H9 (cell line): ENCODE measurements around the gene CDH16. TPM values are rescaled to one million over a fixed set of nuclear protein-coding genes. Genes with fewer than 3 reads are reported as not detected.

Source experiments
- DNase-seq: peaks from one replicate; pipeline ENCODE4 v3.0.0-alpha.2; 2017
- H2AFZ ChIP-seq: one replicate; pipeline ENCODE4 v1.6.1; 2013; ENCODE audit warnings: mild to moderate bottlenecking, low read length, control low read depth, moderate library complexity
- H2AK5ac ChIP-seq: 2 replicates; pipeline ENCODE4 v1.6.1; 2013; ENCODE audit warnings: low read length, control low read depth, mixed read lengths; ENCODE audit not compliant: insufficient read length
- H2BK120ac ChIP-seq: one replicate; pipeline ENCODE4 v1.6.1; 2013; ENCODE audit warnings: low read depth, mild to moderate bottlenecking, low read length, control low read depth, inconsistent platforms; ENCODE audit not compliant: poor library complexity, severe bottlenecking
- H2BK12ac ChIP-seq: 2 replicates; pipeline ENCODE4 v1.6.1; 2013; ENCODE audit warnings: low read length, control low read depth, mixed read lengths, low read depth; ENCODE audit not compliant: insufficient read length
- H2BK15ac ChIP-seq: 2 replicates; pipeline ENCODE4 v1.6.1; 2013; ENCODE audit warnings: low read depth, low read length, control low read depth
- H2BK20ac ChIP-seq: one replicate; pipeline ENCODE4 v1.6.1; 2013; ENCODE audit warnings: low read depth, mild to moderate bottlenecking, low read length, control low read depth, inconsistent platforms; ENCODE audit not compliant: poor library complexity, severe bottlenecking
- H2BK5ac ChIP-seq: 2 replicates; pipeline ENCODE4 v1.6.1; 2013; ENCODE audit warnings: low read length, control low read depth, mixed read lengths; ENCODE audit not compliant: insufficient read length
- H3K14ac ChIP-seq: 2 replicates; pipeline ENCODE4 v1.6.1; 2013; ENCODE audit warnings: low read length, control low read depth; ENCODE audit not compliant: insufficient read depth
- H3K18ac ChIP-seq: 2 replicates; pipeline ENCODE4 v1.6.1; 2013; ENCODE audit warnings: low read depth, mild to moderate bottlenecking, mixed read lengths, low read length, control low read depth; ENCODE audit not compliant: insufficient read length
- H3K23ac ChIP-seq: 2 replicates; pipeline ENCODE4 v1.6.1; 2013; ENCODE audit warnings: low read length, control low read depth, mixed read lengths, low read depth; ENCODE audit not compliant: insufficient read length
- H3K23me2 ChIP-seq: 2 replicates; pipeline ENCODE4 v1.6.1; 2013; ENCODE audit warnings: low read depth, mild to moderate bottlenecking, mixed read lengths, low read length, control low read depth; ENCODE audit not compliant: insufficient read length, poor library complexity, severe bottlenecking
- H3K27ac ChIP-seq: 2 replicates; pipeline ENCODE4 v1.5.1; 2013; ENCODE audit warnings: low read length, control low read depth, mixed read lengths, low read depth; ENCODE audit not compliant: insufficient read length
- H3K27me3 ChIP-seq: 2 replicates; pipeline ENCODE4 v1.6.1; 2013; ENCODE audit warnings: low read length, control low read depth, inconsistent platforms; ENCODE audit not compliant: insufficient read depth
- H3K4ac ChIP-seq: 2 replicates; pipeline ENCODE4 v1.6.1; 2013; ENCODE audit warnings: low read depth, mild to moderate bottlenecking, control low read depth, inconsistent platforms, low read length, moderate library complexity
- H3K4me1 ChIP-seq: 2 replicates; pipeline ENCODE4 v1.6.1; 2013; ENCODE audit warnings: low read length, control low read depth, inconsistent platforms; ENCODE audit not compliant: insufficient read depth
- H3K4me2 ChIP-seq: 2 replicates; pipeline ENCODE4 v1.6.1; 2013; ENCODE audit warnings: low read length, control low read depth, mixed read lengths; ENCODE audit not compliant: insufficient read length, insufficient read depth
- H3K56ac ChIP-seq: 2 replicates; pipeline ENCODE4 v1.6.1; 2013; ENCODE audit warnings: low read depth, mild to moderate bottlenecking, mixed read lengths, low read length, control low read depth; ENCODE audit not compliant: insufficient read length
- H3K79me1 ChIP-seq: 2 replicates; pipeline ENCODE4 v1.6.1; 2013; ENCODE audit warnings: low read depth, mild to moderate bottlenecking, moderate library complexity, low read length, control low read depth, inconsistent platforms; ENCODE audit not compliant: insufficient read depth, poor library complexity, severe bottlenecking
- H3K79me2 ChIP-seq: 2 replicates; pipeline ENCODE4 v1.6.1; 2013; ENCODE audit warnings: low read length, control low read depth, inconsistent platforms; ENCODE audit not compliant: insufficient read depth
- H3K9ac ChIP-seq: 2 replicates; pipeline ENCODE4 v1.6.1; 2013; ENCODE audit warnings: low read length, control low read depth, mixed read lengths; ENCODE audit not compliant: insufficient read length; ENCODE audit errors: extremely low read depth
- H3K9me3 ChIP-seq: one replicate; pipeline ENCODE4 v1.6.1; 2013; ENCODE audit warnings: low read depth, low read length, inconsistent platforms; ENCODE audit not compliant: control insufficient read depth
- H3T11ph ChIP-seq: one replicate; pipeline ENCODE4 v1.6.1; 2013; ENCODE audit warnings: mild to moderate bottlenecking, low read length, control low read depth, inconsistent platforms
- H4K20me1 ChIP-seq: one replicate; pipeline ENCODE4 v1.6.1; 2013; ENCODE audit not compliant: control insufficient read depth, insufficient read length, insufficient read depth
- H4K5ac ChIP-seq: 2 replicates; pipeline ENCODE4 v1.6.1; 2013; ENCODE audit warnings: low read depth, mild to moderate bottlenecking, mixed read lengths, low read length, control low read depth; ENCODE audit not compliant: insufficient read length
- H4K8ac ChIP-seq: replicated peaks from 2 replicates; pipeline ENCODE4 v1.6.1; 2013; ENCODE audit warnings: low read length, control low read depth, mixed read lengths, low read depth; ENCODE audit not compliant: insufficient read length
- H4K91ac ChIP-seq: 2 replicates; pipeline ENCODE4 v1.6.1; 2013; ENCODE audit warnings: low read depth, mild to moderate bottlenecking, moderate library complexity, mixed read lengths, low read length, control low read depth; ENCODE audit not compliant: insufficient read length
- H3K27ac Mint-ChIP-seq, 3 experiments: 2 replicates in 2 of 3; 3 replicates in 1 of 3; pipeline ENCODE4 v1.8.0; 2020 to 2021; ENCODE audit warnings: mixed read lengths in 3 of 3, mild to moderate bottlenecking in 1 of 3, moderate library complexity in 1 of 3
- H3K27me3 Mint-ChIP-seq: 2 replicates; pipeline ENCODE4 v1.8.0; 2021; ENCODE audit warnings: low read depth, mild to moderate bottlenecking, moderate library complexity, mixed read lengths
- H3K36me3 Mint-ChIP-seq, 3 experiments: 2 replicates in 2 of 3; 3 replicates in 1 of 3; pipeline ENCODE4 v1.8.0; 2020 to 2021; ENCODE audit warnings: low read depth in 3 of 3, mixed read lengths in 3 of 3; ENCODE audit not compliant: insufficient read depth in 1 of 3
- H3K4me1 Mint-ChIP-seq, 2 experiments: 2 replicates each; pipeline ENCODE4 v1.8.0; 2020; ENCODE audit warnings: mixed read lengths in 2 of 2
- H3K4me3 Mint-ChIP-seq, 2 experiments: 2 replicates in 1 of 2; 3 replicates in 1 of 2; pipeline ENCODE4 v1.8.0; 2020 to 2021; ENCODE audit warnings: mild to moderate bottlenecking in 2 of 2, mixed read lengths in 2 of 2, moderate library complexity in 1 of 2
- H3K9me3 Mint-ChIP-seq, 2 experiments: 2 replicates in 1 of 2; 3 replicates in 1 of 2; pipeline ENCODE4 v1.8.0; 2020; ENCODE audit warnings: mild to moderate bottlenecking in 2 of 2, mixed read lengths in 2 of 2, moderate library complexity in 1 of 2
- WGBS: extraction: QIAGEN DNeasy Blood & Tissue Kit; methylation state at CpG from one replicate; pipeline ENCODE4 v1.1.7; 2013; ENCODE audit warnings: missing lambda C conversion rate, low lambda C conversion rate, mixed read lengths; ENCODE audit not compliant: insufficient read length; ENCODE audit errors: extremely low coverage; 5-methylcytosine and 5-hydroxymethylcytosine counted together
- total RNA-seq: library from RNA; stranded (reverse); gene quantifications from 2 replicates; pipeline ENCODE4 v1.2.1, GENCODE V29; 2021
- TF ChIP-seq, protein P1 (sequence below): fragments of 200-600 bp; sonication (generic); conservative IDR thresholded peaks from 3 replicates; pipeline ENCODE4 v1.8.0; 2021; ENCODE audit warnings: antibody characterized with exemption, mild to moderate bottlenecking

Gene CDH16
- total RNA-seq, 1 experiment from 2014 or later: not detected

DNA sequence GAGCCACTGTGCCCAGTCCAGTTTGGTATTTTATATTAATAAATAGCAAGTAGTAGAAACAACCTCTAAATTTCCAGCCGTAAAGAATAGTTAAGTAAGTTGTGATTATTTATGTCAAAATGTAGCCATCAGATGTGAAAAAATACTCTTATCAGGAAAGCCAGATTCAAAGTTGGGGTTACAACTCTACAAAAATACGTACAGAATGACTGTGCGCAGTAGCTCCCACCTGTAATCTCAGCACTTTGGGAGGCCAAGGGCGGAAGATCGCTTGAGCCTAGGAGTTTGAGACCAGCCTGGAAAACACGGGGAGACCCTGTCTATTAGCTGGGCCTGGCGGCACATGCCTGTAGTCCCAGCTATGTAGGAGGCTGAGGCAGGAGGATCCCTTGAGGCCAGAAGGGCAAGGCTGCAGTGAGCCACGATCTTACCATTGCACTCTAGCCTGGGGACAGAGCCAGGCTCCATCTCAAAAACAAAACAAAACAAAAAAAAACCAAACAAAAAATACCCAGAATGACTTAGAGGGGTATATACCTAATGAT is 36.6 kb downstream of the CDH16 start:
- Mint-ChIP-seq H3K36me3 (peaks cover 12 to 28% (median 20%) of the 10 kb centered on the region in 3 experiments; a peak in 6 of 7 replicates), H3K4me1 (peaks cover 10 to 13% of the 10 kb centered on the region in 2 experiments), H3K27ac (no peak overlapping the region), H3K9me3 (no peaks in the 10 kb centered on the region), H3K27me3 (peaks cover 12% of the 10 kb centered on the region), H3K4me3 (peak overlapping the region; percentile 94 to 96)
- Histone ChIP-seq H3K23me2 (peaks cover 6% of the 10 kb centered on the region), H3K79me1 (peaks cover 2% of the 10 kb centered on the region), H3K4me2 (peak overlapping the region; percentile 70), H2AK5ac (no peak overlapping the region), H3K27me3 (no peaks in the 10 kb centered on the region; the same call in 1 of the 2 replicates), H4K91ac (no peak overlapping the region), H3K9me3 (no peaks in the 10 kb centered on the region), H4K20me1 (no peaks in the 10 kb centered on the region), H2BK15ac (no peak overlapping the region), H3T11ph (no peak overlapping the region), H3K9ac (no peak overlapping the region), H3K14ac (no peak overlapping the region), H3K4ac (no peak overlapping the region), H2BK20ac (no peak overlapping the region), H2BK12ac (no peak overlapping the region), H4K8ac (no peak overlapping the region), H2BK5ac (no peak overlapping the region), H3K4me1 (no peaks in the 10 kb centered on the region; the same call in 1 of the 2 replicates), H3K27ac (no peak overlapping the region), H2AFZ (no peak overlapping the region), H3K79me2 (peaks cover 5% of the 10 kb centered on the region; the same call in 1 of the 2 replicates), H3K18ac (no peak overlapping the region), H3K23ac (no peak overlapping the region), H2BK120ac (no peak overlapping the region), H3K56ac (no peak overlapping the region), H4K5ac (no peak overlapping the region)
- no peak for DNase-seq
- TF ChIP-seq, protein P1, sequence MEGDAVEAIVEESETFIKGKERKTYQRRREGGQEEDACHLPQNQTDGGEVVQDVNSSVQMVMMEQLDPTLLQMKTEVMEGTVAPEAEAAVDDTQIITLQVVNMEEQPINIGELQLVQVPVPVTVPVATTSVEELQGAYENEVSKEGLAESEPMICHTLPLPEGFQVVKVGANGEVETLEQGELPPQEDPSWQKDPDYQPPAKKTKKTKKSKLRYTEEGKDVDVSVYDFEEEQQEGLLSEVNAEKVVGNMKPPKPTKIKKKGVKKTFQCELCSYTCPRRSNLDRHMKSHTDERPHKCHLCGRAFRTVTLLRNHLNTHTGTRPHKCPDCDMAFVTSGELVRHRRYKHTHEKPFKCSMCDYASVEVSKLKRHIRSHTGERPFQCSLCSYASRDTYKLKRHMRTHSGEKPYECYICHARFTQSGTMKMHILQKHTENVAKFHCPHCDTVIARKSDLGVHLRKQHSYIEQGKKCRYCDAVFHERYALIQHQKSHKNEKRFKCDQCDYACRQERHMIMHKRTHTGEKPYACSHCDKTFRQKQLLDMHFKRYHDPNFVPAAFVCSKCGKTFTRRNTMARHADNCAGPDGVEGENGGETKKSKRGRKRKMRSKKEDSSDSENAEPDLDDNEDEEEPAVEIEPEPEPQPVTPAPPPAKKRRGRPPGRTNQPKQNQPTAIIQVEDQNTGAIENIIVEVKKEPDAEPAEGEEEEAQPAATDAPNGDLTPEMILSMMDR: no peak
- WGBS: no CpG with 5 or more reads among the region's 8 CpGs
